ENCODE results near the gene DNAJC24. TPM values are rescaled to one million over a fixed set of nuclear protein-coding genes. Genes with fewer than 3 reads are reported as not detected.

DNAJC24 gene
- total and polyA plus RNA-seq, 2 of the 4 experiments (the other 2 are of a cell fraction), result 8.2 to 8.9 TPM

GRCh38 chr11:31449040-31449439, 79.4 kb downstream of the DNAJC24 start:
- H3K79me1 ChIP-seq (ENCODE audit: low read depth in 1 of 2, low read length in 2 of 2), result no peaks in the 10 kb centered on the region
- in situ Hi-C loops (cut with MboI; ENCODE audit: low sequenced_read_pairs) (no loop called here), intact Hi-C loops (cut with micrococcal nuclease) (no loop called here), dilution Hi-C loops (cut with HindIII; ENCODE audit: low sequenced_read_pairs, unreplicated experiment) (no loop called here)
- H2BK20ac ChIP-seq (ENCODE audit: low read depth, low read length), result no peak overlapping the region
- no peaks in the 10 kb centered on the region for H3K9me1 ChIP-seq (ENCODE audit: insufficient read depth, low read length)
- no peaks in the 10 kb centered on the region; the same call in 1 of the 2 replicates for H3K4me1 ChIP-seq (ENCODE audit: control insufficient read depth, insufficient read depth, low read length)
- no peak overlapping the region for H2AFZ ChIP-seq (replicated peaks; ENCODE audit: low read length, poor library complexity)
- H4K91ac ChIP-seq (ENCODE audit: insufficient read depth, low read depth, low read length), result no peak overlapping the region
- H2BK15ac ChIP-seq (ENCODE audit: low read depth, low read length), result no peak overlapping the region
- CTCF ChIA-PET, result interaction anchor here (0.7 kb wide), 1 partner anchor 51 kb away, joined by 3 read pairs; no protein-coding TSS in a partner anchor
- no peaks in the 10 kb centered on the region for H3K36me3 ChIP-seq (ENCODE audit: control insufficient read depth, insufficient read depth, low read length)
- H3K9me3 ChIP-seq (ENCODE audit: control insufficient read depth, insufficient read depth, low read length), result no peaks in the 10 kb centered on the region
- H3K4me3 ChIP-seq (ENCODE audit: insufficient read depth, low read depth, low read length), result no peak overlapping the region
- no peak overlapping the region for H2BK5ac ChIP-seq (ENCODE audit: low read depth, low read length, poor library complexity, severe bottlenecking)
- no peak for TF ChIP-seq BHLHE40 (IDR thresholded peaks at IDR 0.05; ENCODE audit: low read depth, low read length)
- no peak for TF ChIP-seq CHD1 (IDR thresholded peaks at IDR 0.05; ENCODE audit: low read depth, low read length)
- no peak for TF ChIP-seq RFX5 (IDR thresholded peaks at IDR 0.05; ENCODE audit: low read depth, low read length)
- TF ChIP-seq FOS (IDR thresholded peaks at IDR 0.05; ENCODE audit: low read depth, low read length), result no peak
- no peak for TF ChIP-seq SMC3 (IDR thresholded peaks at IDR 0.05; ENCODE audit: low read depth, low read length)
- no peak for TF ChIP-seq RCOR1 (IDR thresholded peaks at IDR 0.05; ENCODE audit: insufficient replicate concordance, low read length)
- no peak for TF ChIP-seq RAD21 (IDR thresholded peaks at IDR 0.05; ENCODE audit: low read length)
- TF ChIP-seq ELK1 (IDR thresholded peaks at IDR 0.05; ENCODE audit: borderline replicate concordance, low read depth, low read length), result no peak
- no peak for TF ChIP-seq POLR2A (IDR thresholded peaks at IDR 0.05; ENCODE audit: low read depth, low read length)
- no peak for TF ChIP-seq MXI1 (IDR thresholded peaks at IDR 0.05; ENCODE audit: borderline replicate concordance, low read depth, low read length)
- no peak for TF ChIP-seq MAZ (IDR thresholded peaks at IDR 0.05; ENCODE audit: borderline replicate concordance, low read depth, low read length)
- no peak for TF ChIP-seq CTCF (conservative IDR thresholded peaks at IDR 0.05; ENCODE audit: low read depth, low read length)
- no peak for TF ChIP-seq MAFK (IDR thresholded peaks at IDR 0.05; ENCODE audit: low read depth, low read length)
- no peak for TF ChIP-seq CEBPB (IDR thresholded peaks at IDR 0.05; ENCODE audit: low read depth, low read length)
- no peak for TF ChIP-seq USF2 (IDR thresholded peaks at IDR 0.05; ENCODE audit: low read depth, low read length)
- no peak overlapping the region for H3K4ac ChIP-seq (ENCODE audit: low read depth, low read length)
- peak; percentile 53; the same call in 1 of the 2 replicates for ATAC-seq (ENCODE audit: low read depth)
- BruUV-seq (replicated peaks), result no TSS peak
- H4K5ac ChIP-seq (ENCODE audit: low read depth, low read length), result no peak overlapping the region
- no peaks in the 10 kb centered on the region for H3K27me3 ChIP-seq (ENCODE audit: control insufficient read depth, insufficient read depth, low read length)
- H3K27ac ChIP-seq (ENCODE audit: insufficient read depth, low read length), result no peak overlapping the region
- H4K20me1 ChIP-seq (ENCODE audit: insufficient read depth, low read length), result no peaks in the 10 kb centered on the region
- H2AK5ac ChIP-seq (ENCODE audit: low read depth, low read length), result no peak overlapping the region
- H4K8ac ChIP-seq (ENCODE audit: low read depth in 2 of 2, low read length in 2 of 2), result no peak overlapping the region
- H3K4me2 ChIP-seq (ENCODE audit: low read depth, low read length), result no peak overlapping the region
- no peak overlapping the region for H3K23ac ChIP-seq (ENCODE audit: low read depth, low read length)
- H3K18ac ChIP-seq (ENCODE audit: low read depth, low read length), result no peak overlapping the region
- POLR2A ChIA-PET (ENCODE audit: unreplicated experiment), result no interaction called here
- no peak overlapping the region for H2BK120ac ChIP-seq (ENCODE audit: low read depth, low read length)
- no CpG with 5 or more reads among the region's 2 CpGs for WGBS, 2 experiments (ENCODE audit: extremely low coverage in 2 of 2, insufficient read length in 1 of 2)
- no peak overlapping the region for H3K9ac ChIP-seq (ENCODE audit: low read depth, low read length)
- peak; percentile 1 for DNase-seq
- no peak overlapping the region for H3K56ac ChIP-seq (ENCODE audit: extremely low read depth, insufficient read depth, low read length)
- no peak overlapping the region for H2AK9ac ChIP-seq (replicated peaks; ENCODE audit: low read depth, low read length, poor library complexity)
- no peak overlapping the region for H3K14ac ChIP-seq (replicated peaks; ENCODE audit: low read depth, low read length)

Measured in IMR-90 (cell line).